GM18508 (cell line): ENCODE data around the gene TMEM204.

Source experiments
- ATAC-seq: cut with Tn5 transposase; IDR thresholded peaks from one replicate; pipeline ENCODE4 v1.9.1; 2021; ENCODE audit warnings: moderate number of reproducible peaks; ENCODE audit not compliant: insufficient read depth, unreplicated experiment

Gene TMEM204

DNA sequence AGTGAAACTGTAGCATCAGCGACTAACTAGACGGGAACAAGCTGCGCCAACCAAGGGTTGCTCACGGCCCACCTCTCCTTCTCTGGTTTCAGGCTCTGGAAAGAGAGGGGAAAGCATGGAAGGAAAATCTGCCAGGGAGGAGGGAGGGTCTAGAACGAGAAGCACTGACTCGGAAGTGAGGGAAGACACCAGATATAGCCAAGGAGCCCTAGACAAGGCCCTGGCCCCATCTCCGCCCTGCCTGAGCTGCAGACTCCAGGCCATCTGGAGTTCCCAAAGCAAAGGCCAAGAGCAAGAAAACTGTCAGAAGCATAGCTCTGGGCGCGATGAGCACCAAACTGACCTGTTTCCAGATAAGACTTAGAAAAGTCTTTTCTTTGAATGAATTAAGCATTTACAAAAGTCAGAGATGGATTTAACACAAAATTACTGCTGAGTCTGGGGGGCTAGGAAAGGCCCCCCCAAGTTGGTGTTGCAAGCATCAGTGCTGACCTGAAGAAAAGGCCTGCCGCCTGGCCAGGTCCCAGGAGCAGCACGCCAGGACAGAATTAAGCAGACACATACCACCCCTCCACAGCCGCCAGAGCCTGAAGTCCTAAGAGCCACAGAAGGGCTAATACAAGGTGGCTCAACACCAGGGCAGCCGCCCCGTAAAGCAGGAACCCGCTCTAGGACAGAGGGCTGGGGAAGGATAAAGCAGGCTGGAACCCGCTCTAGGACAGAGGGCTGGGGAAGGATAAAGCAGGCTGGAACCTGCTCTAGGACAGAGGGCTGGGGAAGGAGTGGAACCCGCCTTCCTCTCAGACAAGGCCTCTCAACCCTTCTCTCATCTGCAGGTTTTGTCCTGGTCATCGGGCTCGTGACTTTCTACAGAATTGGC is 20.7 kb downstream of the TMEM204 start:
- ATAC-seq: no peak

DNA sequence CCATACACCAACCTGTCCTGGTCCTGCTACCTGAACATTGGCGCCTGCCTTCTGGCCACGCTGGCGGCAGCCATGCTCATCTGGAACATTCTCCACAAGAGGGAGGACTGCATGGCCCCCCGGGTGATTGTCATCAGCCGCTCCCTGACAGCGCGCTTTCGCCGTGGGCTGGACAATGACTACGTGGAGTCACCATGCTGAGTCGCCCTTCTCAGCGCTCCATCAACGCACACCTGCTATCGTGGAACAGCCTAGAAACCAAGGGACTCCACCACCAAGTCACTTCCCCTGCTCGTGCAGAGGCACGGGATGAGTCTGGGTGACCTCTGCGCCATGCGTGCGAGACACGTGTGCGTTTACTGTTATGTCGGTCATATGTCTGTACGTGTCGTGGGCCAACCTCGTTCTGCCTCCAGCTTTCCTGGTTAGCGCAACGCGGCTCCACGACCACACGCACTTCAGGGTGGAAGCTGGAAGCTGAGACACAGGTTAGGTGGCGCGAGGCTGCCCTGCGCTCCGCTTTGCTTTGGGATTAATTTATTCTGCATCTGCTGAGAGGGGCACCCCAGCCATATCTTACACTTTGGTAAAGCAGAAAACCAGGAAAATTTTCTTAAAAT is 21.5 kb downstream of the TMEM204 start:
- no peak for ATAC-seq

GRCh38 chr16:1556254-1556653 is 22.8 kb downstream of the TMEM204 start:
- no peak for ATAC-seq

GRCh38 chr16:1557074-1557473 is 23.6 kb downstream of the TMEM204 start:
- ATAC-seq: no peak

DNA sequence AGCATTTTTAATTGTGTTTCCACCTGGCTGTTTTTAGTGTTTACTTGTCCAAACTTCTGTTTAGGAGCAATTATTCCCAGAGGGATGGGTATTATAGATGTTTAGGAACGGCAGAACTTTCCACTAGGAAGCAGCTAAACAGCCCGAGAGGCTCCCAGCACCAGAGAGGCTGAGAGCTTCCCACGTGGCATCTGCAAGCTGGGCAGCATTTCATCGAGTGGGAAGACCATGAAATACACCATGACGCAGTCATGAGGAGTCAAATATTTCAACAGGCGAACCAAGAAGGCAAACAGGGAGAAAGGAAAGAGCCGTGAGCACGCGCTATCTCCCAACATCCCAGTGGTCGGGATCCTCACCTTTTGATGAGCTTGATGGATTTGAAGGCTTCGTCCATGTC is 24.1 kb downstream of the TMEM204 start:
- no peak for ATAC-seq

- ATAC-seq: no peak
Measured at GRCh38 chr16:1559446-1559975, 26.0 kb downstream of the TMEM204 start.

DNA sequence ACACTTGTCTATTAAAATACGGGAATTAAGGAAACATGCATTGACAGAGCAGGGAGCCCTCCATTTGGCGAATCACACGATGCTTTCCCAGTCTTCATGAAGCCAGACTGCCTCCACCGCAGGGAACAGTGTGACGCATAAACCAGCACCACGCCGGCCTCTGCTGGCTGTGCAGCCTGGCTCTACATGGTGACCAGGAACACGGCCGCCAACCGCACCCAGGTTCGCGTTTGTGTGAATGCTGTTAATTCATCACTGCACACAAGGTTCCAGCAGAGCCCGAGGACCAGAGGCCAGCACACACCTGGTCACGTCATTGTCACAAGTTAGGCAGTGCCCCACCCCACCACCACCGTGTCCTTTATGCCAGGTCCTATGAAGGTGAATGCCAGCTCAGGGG is 26.7 kb downstream of the TMEM204 start:
- no peak for ATAC-seq

GRCh38 chr16:1560866-1561265 is 27.4 kb downstream of the TMEM204 start:
- no peak for ATAC-seq

GRCh38 chr16:1561266-1561665 is 27.8 kb downstream of the TMEM204 start:
- ATAC-seq: no peak

DNA sequence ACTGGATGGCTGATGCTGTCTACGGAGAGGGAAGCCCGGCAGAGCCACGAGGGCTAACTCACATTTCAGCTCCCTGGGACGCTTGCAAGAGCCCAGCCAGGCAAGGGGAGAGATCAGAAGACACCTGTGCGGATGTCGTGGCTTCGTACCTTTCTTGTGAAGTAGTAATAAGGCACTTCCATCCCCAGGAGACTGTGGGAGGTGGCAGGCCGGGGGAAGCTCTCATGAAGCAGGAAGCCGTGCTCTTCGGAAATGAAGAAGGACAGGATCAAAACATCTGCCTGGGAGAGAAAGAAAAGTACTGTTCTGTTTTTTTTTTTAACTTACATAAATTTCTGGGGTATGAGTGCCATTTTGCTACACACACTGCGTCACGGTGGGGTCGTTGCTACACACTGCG is 28.4 kb downstream of the TMEM204 start:
- no peak for ATAC-seq

GRCh38 chr16:1563786-1564185 is 30.3 kb downstream of the TMEM204 start:
- ATAC-seq: no peak

GRCh38 chr16:1564325-1564724 is 30.9 kb downstream of the TMEM204 start:
- no peak for ATAC-seq

DNA sequence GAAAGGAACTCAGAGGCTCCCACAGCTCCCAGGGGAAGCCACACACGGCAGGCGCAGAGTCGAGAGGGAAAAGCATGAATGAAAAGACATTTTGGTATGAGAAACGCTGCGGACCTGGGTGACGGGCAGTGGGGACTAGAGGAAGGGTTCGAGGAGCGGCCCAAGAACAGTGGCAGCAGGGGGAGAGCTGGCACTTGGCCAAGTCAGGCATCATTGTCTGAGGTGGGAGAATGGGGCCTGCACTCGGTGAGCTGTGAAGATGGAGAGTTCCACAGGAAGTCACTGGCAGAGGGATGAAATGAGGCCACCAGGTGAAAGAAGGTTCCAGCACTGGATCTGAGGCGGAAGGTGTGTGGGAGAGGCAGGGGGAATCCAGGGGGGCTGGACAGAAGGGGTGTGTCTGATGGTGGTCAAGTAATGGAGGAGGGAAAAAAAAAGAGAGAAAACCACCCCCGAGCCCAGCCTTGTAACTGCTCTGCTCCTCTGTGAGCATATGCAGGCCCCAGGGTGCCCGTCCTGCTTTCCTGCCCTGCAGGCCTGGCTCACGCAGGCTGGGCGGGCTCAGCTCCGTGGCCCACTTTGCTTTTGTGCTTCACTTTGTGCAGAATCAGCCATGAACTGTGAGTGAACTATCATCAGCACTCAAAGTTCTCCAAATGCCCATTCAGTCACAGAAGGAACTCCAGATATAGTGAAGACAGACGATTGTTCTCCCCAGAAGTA is 31.8 kb downstream of the TMEM204 start:
- no peak for ATAC-seq

- no peak for ATAC-seq
Measured at GRCh38 chr16:1567988-1568387, 34.5 kb downstream of the TMEM204 start.

DNA sequence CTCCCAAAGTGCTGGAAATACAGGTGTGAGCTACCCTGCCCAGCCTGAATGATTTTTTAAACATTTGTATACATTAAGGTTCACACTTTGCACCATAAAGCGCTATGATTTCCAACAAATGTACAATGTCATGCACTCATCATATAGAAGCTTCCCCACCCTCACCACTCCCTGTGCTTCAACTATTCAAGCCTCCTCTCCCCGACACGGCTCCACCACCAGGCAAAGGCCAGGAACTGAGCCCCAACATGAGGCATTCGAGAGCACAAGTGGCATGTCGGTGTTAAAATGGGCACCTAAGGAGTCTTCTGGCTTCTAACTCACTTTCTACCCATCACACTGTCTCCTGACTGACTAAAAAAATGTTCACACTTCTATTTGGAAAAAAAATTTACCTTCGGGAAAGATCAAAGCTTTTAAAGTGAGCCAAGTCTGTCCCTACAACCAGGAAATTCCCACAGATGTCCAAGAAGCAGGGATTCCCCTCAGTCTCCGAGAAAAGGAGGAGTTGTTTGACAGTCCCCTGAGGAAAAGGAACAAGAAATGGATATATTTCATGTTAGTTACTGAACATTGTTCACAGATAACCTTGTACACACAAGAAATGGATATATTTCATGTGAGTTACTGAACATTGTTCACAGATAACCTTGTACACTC is 37.7 kb downstream of the TMEM204 start:
- ATAC-seq: no peak

DNA sequence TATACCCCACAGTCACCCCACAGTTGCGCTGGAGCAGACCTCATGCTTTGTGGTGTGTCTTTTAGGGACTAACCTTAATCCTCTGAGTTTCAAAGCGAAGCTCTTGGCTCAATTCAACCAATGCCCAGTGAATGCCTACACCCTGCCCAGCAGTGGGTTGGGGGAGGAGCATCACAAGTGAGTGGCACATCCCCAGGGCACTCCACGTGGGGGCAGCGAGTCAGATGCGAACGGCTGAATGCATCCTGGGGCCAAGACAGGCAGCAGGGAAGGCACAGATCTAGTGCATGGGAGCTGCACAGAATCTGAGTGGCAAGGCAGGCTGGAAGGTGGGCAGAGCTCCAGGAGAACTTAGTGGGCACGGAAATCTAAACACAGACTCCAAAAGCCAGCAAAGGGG is 39.2 kb downstream of the TMEM204 start:
- no peak for ATAC-seq

- no peak for ATAC-seq
Measured at GRCh38 chr16:1573301-1573700, 39.8 kb downstream of the TMEM204 start.

- no peak for ATAC-seq
Measured at GRCh38 chr16:1575578-1575977, 42.1 kb downstream of the TMEM204 start.

DNA sequence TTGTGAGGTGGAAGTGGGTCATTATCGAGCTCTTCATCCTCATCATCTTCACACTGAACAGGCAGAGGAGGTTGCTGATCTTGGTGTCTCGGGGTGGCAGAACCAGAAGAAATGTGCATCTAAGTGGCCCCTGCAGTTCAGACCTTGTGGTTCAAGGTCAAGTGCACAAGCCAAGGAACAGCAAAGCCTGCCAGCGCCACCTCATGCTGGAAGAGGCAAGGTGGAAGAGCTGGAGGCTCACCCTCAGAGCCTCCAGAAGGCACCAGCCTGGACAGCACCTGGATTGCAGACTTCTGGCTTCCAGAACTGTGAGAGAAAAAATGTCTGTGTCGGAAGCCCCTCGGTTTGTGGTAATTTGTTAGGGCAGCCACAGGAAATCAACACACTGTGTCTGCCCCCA is 45.7 kb downstream of the TMEM204 start:
- no peak for ATAC-seq

DNA sequence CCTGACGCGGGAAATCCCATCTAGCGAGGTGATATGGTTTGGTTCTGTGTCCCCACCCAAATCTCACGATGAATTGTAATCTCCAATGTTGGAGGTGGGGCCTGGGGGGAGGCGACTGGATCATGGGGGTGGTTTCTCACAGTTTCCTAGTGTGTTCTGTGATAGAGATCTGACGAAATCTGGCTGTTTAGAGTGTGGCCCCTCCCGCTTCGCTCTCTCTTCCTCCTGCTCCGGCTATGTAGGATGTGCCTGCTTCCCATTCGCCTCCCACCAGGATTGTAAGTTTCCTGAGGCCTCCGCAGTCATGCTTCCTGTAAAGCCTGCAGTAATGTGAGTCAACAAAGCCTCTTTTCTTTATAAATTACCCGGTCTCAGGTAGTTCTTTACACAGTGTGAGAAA is 46.8 kb downstream of the TMEM204 start:
- no peak for ATAC-seq

- no peak for ATAC-seq
Measured at GRCh38 chr16:1580956-1581355, 47.5 kb downstream of the TMEM204 start.
